Germinal center (tissue), 1 donor: Measurements from ENCODE around the gene ZMYND19.
A peak's percentile ranks its signal among the peaks of the same experiment; 100 is the strongest.
"Not testable (repeated sequence)": the region's sequence is repeated elsewhere in the genome, so short reads cannot be mapped to it uniquely, and the experiment has no call there.

Experiments used
- DNase-seq: peaks from one replicate; pipeline ENCODE4 v3.0.0; 2012; ENCODE audit warnings: mixed read lengths, low spot score

The ZMYND19 gene

GRCh38 chr9:137588891-137589290 lies 1.4 kb downstream of the ZMYND19 start:
- no peak for DNase-seq

DNA sequence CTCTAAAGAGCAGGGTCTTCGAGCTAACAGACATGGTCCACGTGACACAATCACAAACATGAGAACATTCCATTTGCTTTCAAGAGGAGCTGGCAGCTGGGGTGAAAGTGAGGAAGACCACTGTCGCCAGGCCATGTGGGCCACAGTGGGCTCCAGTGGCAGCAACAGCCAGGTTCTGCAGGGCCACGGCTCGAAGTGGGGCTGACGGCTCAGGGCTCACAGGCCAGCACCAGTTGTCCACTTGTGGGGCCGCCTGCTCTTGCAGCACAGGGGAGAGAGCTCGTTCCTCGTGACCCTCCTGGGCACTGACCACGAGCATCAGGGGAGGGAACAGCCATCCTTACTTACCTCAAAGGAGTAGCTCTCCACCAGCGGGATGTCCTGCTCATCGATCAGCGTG lies 2.0 kb downstream of the ZMYND19 start:
- DNase-seq = no peak

GRCh38 chr9:137586854-137587253 lies 3.5 kb downstream of the ZMYND19 start:
- DNase-seq = no peak

- no peak for DNase-seq
Measured at GRCh38 chr9:137583957-137584356, 6.4 kb downstream of the ZMYND19 start.

DNA sequence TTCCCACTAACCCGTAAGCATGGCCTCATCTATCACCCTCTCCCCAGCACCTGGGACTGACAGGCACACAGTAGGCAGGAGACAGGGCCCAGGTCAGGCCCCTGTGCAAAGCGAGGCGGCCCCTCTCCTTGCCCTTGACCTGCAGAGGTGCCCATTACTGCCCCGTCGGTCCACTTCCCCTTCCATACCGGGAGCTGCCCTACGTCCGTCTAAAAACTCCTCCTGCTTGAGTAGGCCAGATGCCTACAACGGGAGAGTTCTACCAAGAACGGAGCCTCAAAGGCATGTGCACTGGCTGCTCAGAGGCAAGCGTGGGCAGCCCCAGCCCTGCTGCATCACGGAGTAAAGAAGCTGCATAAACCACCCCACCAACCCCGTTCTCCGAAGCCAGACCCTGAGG lies 7.0 kb downstream of the ZMYND19 start:
- no peak for DNase-seq

- no peak for DNase-seq
Measured at GRCh38 chr9:137582286-137582860, 7.9 kb downstream of the ZMYND19 start.

- DNase-seq = no peak
Measured at GRCh38 chr9:137581361-137582285, 8.7 kb downstream of the ZMYND19 start.

GRCh38 chr9:137580954-137581322 lies 9.4 kb downstream of the ZMYND19 start:
- no peak for DNase-seq

DNA sequence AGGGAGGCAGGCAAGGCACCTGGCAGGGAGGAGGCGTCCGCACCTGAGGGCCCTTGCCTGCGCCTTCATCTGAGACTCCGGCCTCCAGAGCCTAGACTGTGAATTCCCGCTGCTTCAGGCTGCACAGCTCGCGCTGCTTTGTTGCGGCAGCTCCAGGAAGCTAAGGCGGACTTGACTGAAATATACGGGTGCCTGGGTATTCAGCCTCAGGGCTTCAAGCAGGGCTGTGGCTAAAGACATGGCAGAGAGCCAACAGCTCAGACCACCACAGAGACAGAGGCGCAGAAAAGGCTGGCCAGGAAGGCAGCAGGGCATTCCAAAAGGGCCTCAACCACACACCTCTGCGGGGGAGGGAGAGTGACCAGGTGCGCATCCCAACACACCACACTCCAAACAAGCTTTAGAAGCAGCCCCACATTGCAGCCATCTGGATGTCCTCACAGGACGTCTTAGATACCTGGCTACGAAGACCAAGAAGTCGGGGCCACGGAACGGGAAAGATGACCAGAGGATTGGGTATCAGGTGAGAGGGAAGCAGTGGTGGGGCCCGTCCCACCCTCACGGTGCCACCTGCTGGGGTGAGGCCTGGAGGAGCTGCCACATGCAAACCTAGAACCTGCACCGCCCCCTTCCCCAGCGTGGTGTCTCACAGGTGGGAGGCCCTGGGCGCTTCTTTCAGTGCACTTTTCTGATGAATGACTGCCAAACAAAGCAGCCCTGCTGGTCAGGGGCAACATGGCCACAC lies 9.9 kb downstream of the ZMYND19 start:
- DNase-seq = no peak

DNA sequence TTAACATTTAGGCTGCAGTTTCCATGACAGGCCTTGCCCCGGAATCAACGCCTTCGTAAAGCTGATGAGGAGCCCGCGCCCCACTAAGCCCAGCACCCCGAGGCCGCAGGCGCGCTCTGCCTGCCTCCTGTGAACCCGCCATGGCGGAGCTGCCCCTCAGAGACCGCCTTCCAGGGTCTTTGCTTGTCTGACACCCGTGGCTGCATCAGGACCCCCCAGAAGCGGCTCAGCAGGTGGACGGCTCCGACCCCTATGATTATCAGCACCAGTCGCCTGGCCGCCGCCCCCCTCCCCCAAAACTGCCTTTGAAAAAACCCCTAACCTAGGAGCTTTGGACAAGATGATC lies 11.1 kb downstream of the ZMYND19 start:
- DNase-seq = no peak

- peak; percentile 94 for DNase-seq
Measured at GRCh38 chr9:137578518-137579258, 11.6 kb downstream of the ZMYND19 start, which contains the start of gene DPH7. Gene DPH7, minus strand, starts transcription at chr9:137578925. Its CDS starts 148 bp downstream, at chr9:137578777.

GRCh38 chr9:137575716-137576411 lies 14.4 kb downstream of the ZMYND19 start:
- peak; percentile 65 for DNase-seq

- DNase-seq = no peak
Measured at GRCh38 chr9:137575364-137575715, 15.0 kb downstream of the ZMYND19 start.

- DNase-seq = no peak
Measured at GRCh38 chr9:137574192-137574591, 16.1 kb downstream of the ZMYND19 start.

DNA sequence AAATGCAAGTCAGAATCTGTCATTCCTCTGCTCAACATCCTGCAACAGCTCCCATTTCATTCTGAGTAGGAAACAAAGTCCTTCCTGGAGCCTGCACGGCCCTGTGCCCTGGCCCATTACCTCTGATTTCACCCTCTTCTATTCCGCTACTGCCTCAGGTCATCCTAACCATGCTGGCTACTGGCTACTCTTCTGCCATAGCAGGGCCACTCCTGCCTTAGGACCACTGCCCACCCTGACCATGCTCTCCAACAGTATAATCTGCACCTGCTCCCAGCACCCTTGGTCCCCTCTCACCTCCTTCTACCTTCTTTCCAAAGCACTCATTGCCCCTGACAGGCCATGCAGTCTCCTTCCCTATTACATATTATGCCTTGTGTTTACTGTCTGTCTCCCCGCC lies 19.7 kb downstream of the ZMYND19 start:
- no peak for DNase-seq

- DNase-seq = no peak
Measured at GRCh38 chr9:137569609-137570203, 20.6 kb downstream of the ZMYND19 start.

DNA sequence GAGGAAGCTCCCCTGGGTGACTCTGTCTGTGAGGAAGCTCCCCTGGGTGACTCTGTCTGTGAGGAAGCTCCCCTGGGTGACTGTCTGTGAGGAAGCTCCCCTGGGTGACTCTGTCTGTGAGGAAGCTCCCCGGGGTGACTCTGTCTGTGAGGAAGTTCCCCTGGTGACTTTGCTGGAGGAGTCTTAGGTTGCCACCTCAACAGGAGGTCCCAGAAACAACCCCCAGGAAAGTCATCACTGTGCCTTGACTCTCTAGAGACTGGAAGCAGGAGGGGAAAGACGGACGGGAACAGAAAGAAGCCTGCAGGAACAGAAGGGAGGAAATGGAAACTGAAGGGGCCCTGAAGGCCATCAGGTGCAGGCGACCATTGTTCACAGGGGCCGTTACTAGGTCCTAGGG lies 21.9 kb downstream of the ZMYND19 start:
- not testable (repeated sequence) for DNase-seq

- no peak for DNase-seq
Measured at GRCh38 chr9:137564817-137565411, 25.4 kb downstream of the ZMYND19 start.

- no peak for DNase-seq
Measured at GRCh38 chr9:137564134-137564533, 26.2 kb downstream of the ZMYND19 start.

- DNase-seq = no peak
Measured at GRCh38 chr9:137558127-137558526, 32.2 kb downstream of the ZMYND19 start.
